ENCODE data around the gene TMA16.

The TMA16 gene

DNA sequence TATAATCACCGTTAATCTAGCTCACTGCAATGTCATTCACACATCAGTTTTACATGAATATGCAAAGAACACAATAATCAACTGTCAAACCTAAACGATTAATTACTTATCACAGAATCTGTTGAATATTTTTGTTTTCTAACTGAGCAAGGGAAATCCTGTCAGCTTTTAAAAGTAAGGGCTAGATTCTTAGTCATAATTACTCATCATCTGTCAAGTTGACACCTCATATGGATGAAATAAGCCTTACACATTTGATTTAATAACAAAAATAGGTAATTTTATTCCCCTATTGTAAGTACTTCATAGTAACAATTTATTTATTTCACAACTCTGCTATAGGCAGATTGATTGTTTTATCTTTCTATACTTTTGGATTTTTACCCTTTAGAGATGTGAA lies 32.7 kb downstream of the TMA16 start:
- no peak overlapping the region for H3K27ac ChIP-seq (replicated peaks; ENCODE audit: low read length)
- H3K4ac ChIP-seq (ENCODE audit: low read length), result no peak overlapping the region
- H3K4me2 ChIP-seq (ENCODE audit: insufficient read depth, low read length, poor library complexity, severe bottlenecking), result no peak overlapping the region
- H2BK5ac ChIP-seq (ENCODE audit: low read length), result no peak overlapping the region
- no peak overlapping the region for H4K8ac ChIP-seq (ENCODE audit: low read depth, low read length)
- no peak overlapping the region for H3K18ac ChIP-seq (ENCODE audit: low read length)
- H3K79me1 ChIP-seq (ENCODE audit: low read depth, low read length), result no peaks in the 10 kb centered on the region
- H3K36me3 ChIP-seq (replicated peaks in 1 of 2; ENCODE audit: control insufficient read depth in 2 of 2, insufficient read depth in 2 of 2, low read length in 2 of 2), result peaks cover 5 to 100% of the 10 kb centered on the region in 2 donors
- H2AK5ac ChIP-seq (ENCODE audit: low read depth, low read length), result no peak overlapping the region
- no peak overlapping the region for H2AFZ ChIP-seq (ENCODE audit: low read length)
- peaks cover 0 to 1% of the 10 kb centered on the region in 2 donors for H3K4me1 ChIP-seq (ENCODE audit: control insufficient read depth in 2 of 2, insufficient read depth in 1 of 2, low read depth in 1 of 2, low read length in 2 of 2)
- no peak overlapping the region for H3K23ac ChIP-seq (ENCODE audit: low read depth, low read length, poor library complexity)
- DNase-seq (ENCODE audit: low spot score), result no peak
- no peaks in the 10 kb centered on the region for H3K9me3 ChIP-seq (replicated peaks in 1 of 2; ENCODE audit: control insufficient read depth in 2 of 2, insufficient read depth in 1 of 2, low read depth in 1 of 2, low read length in 2 of 2)
- no peak overlapping the region for H3K9ac ChIP-seq (ENCODE audit: low read depth, low read length, poor library complexity)
- no peak overlapping the region for H3K14ac ChIP-seq (ENCODE audit: low read length)
- no peak overlapping the region for H2BK15ac ChIP-seq (ENCODE audit: low read length)
- H2BK120ac ChIP-seq (ENCODE audit: low read depth, low read length), result no peak overlapping the region
- H3K27me3 ChIP-seq (ENCODE audit: control insufficient read depth in 3 of 3, insufficient read depth in 3 of 3, low read depth in 1 of 3, low read length in 3 of 3), result no peaks in the 10 kb centered on the region
- no peak overlapping the region for H4K91ac ChIP-seq (ENCODE audit: low read depth, low read length, poor library complexity)
- H3K4me3 ChIP-seq (ENCODE audit: low read length in 2 of 2), result no peak overlapping the region
- H2BK12ac ChIP-seq (ENCODE audit: low read length), result no peak overlapping the region
- WGBS, 2 donors (ENCODE audit: extremely low coverage in 2 of 2, insufficient read length in 2 of 2, insufficient replicate concordance in 1 of 2), result no CpG with 5 or more reads among the region's 2 CpGs

- H3K9ac ChIP-seq (ENCODE audit: low read depth, low read length, poor library complexity), result peak overlapping the region; percentile 24
- no peak overlapping the region for H2AK5ac ChIP-seq (ENCODE audit: low read depth, low read length)
- H2BK120ac ChIP-seq (ENCODE audit: low read depth, low read length), result no peak overlapping the region
- H3K4me1 ChIP-seq (ENCODE audit: control insufficient read depth in 2 of 2, insufficient read depth in 1 of 2, low read depth in 1 of 2, low read length in 2 of 2), result peaks cover 0 to 1% of the 10 kb centered on the region in 2 donors
- H3K23ac ChIP-seq (ENCODE audit: low read depth, low read length, poor library complexity), result no peak overlapping the region
- H3K27me3 ChIP-seq (ENCODE audit: control insufficient read depth in 3 of 3, insufficient read depth in 3 of 3, low read depth in 1 of 3, low read length in 3 of 3), result no peaks in the 10 kb centered on the region
- no peak overlapping the region for H3K14ac ChIP-seq (ENCODE audit: low read length)
- no peak overlapping the region for H4K91ac ChIP-seq (ENCODE audit: low read depth, low read length, poor library complexity)
- DNase-seq (ENCODE audit: low spot score), result no peak
- H3K79me1 ChIP-seq (ENCODE audit: low read depth, low read length), result no peaks in the 10 kb centered on the region
- no peak overlapping the region for H2BK5ac ChIP-seq (ENCODE audit: low read length)
- H3K4me3 ChIP-seq (ENCODE audit: low read length in 2 of 2), result no peak overlapping the region
- no peak overlapping the region for H2BK12ac ChIP-seq (ENCODE audit: low read length)
- WGBS, 2 donors (ENCODE audit: extremely low coverage in 2 of 2, insufficient read length in 2 of 2, insufficient replicate concordance in 1 of 2), result no CpG with 5 or more reads among the region's 4 CpGs
- no peak overlapping the region for H2AFZ ChIP-seq (ENCODE audit: low read length)
- no peak overlapping the region for H4K8ac ChIP-seq (ENCODE audit: low read depth, low read length)
- H3K36me3 ChIP-seq (replicated peaks in 1 of 2; ENCODE audit: control insufficient read depth in 2 of 2, insufficient read depth in 2 of 2, low read length in 2 of 2), result peaks cover 0 to 97% of the 10 kb centered on the region in 2 donors
- no peaks in the 10 kb centered on the region for H3K9me3 ChIP-seq (replicated peaks in 1 of 2; ENCODE audit: control insufficient read depth in 2 of 2, insufficient read depth in 1 of 2, low read depth in 1 of 2, low read length in 2 of 2)
- H2BK15ac ChIP-seq (ENCODE audit: low read length), result no peak overlapping the region
- no peak overlapping the region for H3K27ac ChIP-seq (replicated peaks; ENCODE audit: low read length)
- H3K4me2 ChIP-seq (ENCODE audit: insufficient read depth, low read length, poor library complexity, severe bottlenecking), result no peak overlapping the region
- no peak overlapping the region for H3K4ac ChIP-seq (ENCODE audit: low read length)
- H3K18ac ChIP-seq (ENCODE audit: low read length), result no peak overlapping the region
Observed at GRCh38 chr4:163528653-163529052, 34.2 kb downstream of the TMA16 start.

DNA sequence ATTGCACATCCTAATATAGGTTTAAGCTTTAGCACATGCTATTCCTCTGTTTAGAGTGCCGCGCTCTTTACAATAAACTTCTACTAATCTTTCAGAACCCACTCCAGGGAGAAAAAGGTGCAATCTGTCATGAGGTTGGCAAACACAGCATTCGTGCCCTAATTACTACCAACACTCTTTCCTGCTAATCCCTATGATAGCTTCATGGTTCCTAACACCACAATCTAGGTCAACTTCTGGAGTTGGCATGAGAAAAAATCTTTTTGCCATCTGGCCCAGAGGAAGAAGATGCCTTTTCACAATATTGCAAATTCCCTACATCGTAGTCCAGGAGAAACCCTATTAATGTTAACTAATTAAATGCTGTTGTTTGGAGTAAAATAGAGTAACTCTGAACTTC lies 39.6 kb downstream of the TMA16 start:
- Histone ChIP-seq H3K27me3 (ENCODE audit: control insufficient read depth in 3 of 3, insufficient read depth in 3 of 3, low read depth in 1 of 3, low read length in 3 of 3) (no peaks in the 10 kb centered on the region), H2AK5ac (ENCODE audit: low read depth, low read length) (no peak overlapping the region), H4K8ac (ENCODE audit: low read depth, low read length) (no peak overlapping the region), H2BK5ac (ENCODE audit: low read length) (no peak overlapping the region), H3K4me2 (ENCODE audit: insufficient read depth, low read length, poor library complexity, severe bottlenecking) (no peak overlapping the region), H3K23ac (ENCODE audit: low read depth, low read length, poor library complexity) (no peak overlapping the region), H3K14ac (ENCODE audit: low read length) (no peak overlapping the region), H3K4ac (ENCODE audit: low read length) (no peak overlapping the region), H3K9ac (ENCODE audit: low read depth, low read length, poor library complexity) (no peak overlapping the region), H3K36me3 (replicated peaks in 1 of 2; ENCODE audit: control insufficient read depth in 2 of 2, insufficient read depth in 2 of 2, low read length in 2 of 2) (peaks cover 0 to 43% of the 10 kb centered on the region in 2 donors), H3K79me1 (ENCODE audit: low read depth, low read length) (no peaks in the 10 kb centered on the region), H3K18ac (ENCODE audit: low read length) (no peak overlapping the region), H2BK12ac (ENCODE audit: low read length) (no peak overlapping the region), H4K91ac (ENCODE audit: low read depth, low read length, poor library complexity) (no peak overlapping the region), H3K9me3 (replicated peaks in 1 of 2; ENCODE audit: control insufficient read depth in 2 of 2, insufficient read depth in 1 of 2, low read depth in 1 of 2, low read length in 2 of 2) (no peaks in the 10 kb centered on the region), H2AFZ (ENCODE audit: low read length) (no peak overlapping the region), H2BK15ac (ENCODE audit: low read length) (no peak overlapping the region), H3K27ac (replicated peaks; ENCODE audit: low read length) (no peak overlapping the region), H2BK120ac (ENCODE audit: low read depth, low read length) (no peak overlapping the region), H3K4me1 (ENCODE audit: control insufficient read depth in 2 of 2, insufficient read depth in 1 of 2, low read depth in 1 of 2, low read length in 2 of 2) (peaks cover 1 to 7% of the 10 kb centered on the region in 2 donors), H3K4me3 (ENCODE audit: low read length in 2 of 2) (no peak overlapping the region)
- no peak for DNase-seq (ENCODE audit: low spot score)
- WGBS, 2 donors (ENCODE audit: extremely low coverage in 2 of 2, insufficient read length in 2 of 2, insufficient replicate concordance in 1 of 2), result no CpG with 5 or more reads among the region's 4 CpGs

- Histone ChIP-seq H3K23ac (ENCODE audit: low read depth, low read length, poor library complexity) (no peak overlapping the region), H3K4me2 (ENCODE audit: insufficient read depth, low read length, poor library complexity, severe bottlenecking) (no peak overlapping the region), H2BK5ac (ENCODE audit: low read length) (no peak overlapping the region), H2AK5ac (ENCODE audit: low read depth, low read length) (no peak overlapping the region), H3K14ac (ENCODE audit: low read length) (no peak overlapping the region), H3K4me3 (ENCODE audit: low read length in 2 of 2) (no peak overlapping the region), H3K4ac (ENCODE audit: low read length) (no peak overlapping the region), H4K91ac (ENCODE audit: low read depth, low read length, poor library complexity) (no peak overlapping the region), H3K4me1 (ENCODE audit: control insufficient read depth in 2 of 2, insufficient read depth in 1 of 2, low read depth in 1 of 2, low read length in 2 of 2) (peaks cover 1 to 7% of the 10 kb centered on the region in 2 donors), H3K9me3 (replicated peaks in 1 of 2; ENCODE audit: control insufficient read depth in 2 of 2, insufficient read depth in 1 of 2, low read depth in 1 of 2, low read length in 2 of 2) (no peaks in the 10 kb centered on the region), H2BK12ac (ENCODE audit: low read length) (no peak overlapping the region), H3K27me3 (ENCODE audit: control insufficient read depth in 3 of 3, insufficient read depth in 3 of 3, low read depth in 1 of 3, low read length in 3 of 3) (no peaks in the 10 kb centered on the region), H3K36me3 (replicated peaks in 1 of 2; ENCODE audit: control insufficient read depth in 2 of 2, insufficient read depth in 2 of 2, low read length in 2 of 2) (peaks cover 0 to 27% of the 10 kb centered on the region in 2 donors), H3K18ac (ENCODE audit: low read length) (no peak overlapping the region), H2AFZ (ENCODE audit: low read length) (no peak overlapping the region), H3K27ac (replicated peaks; ENCODE audit: low read length) (no peak overlapping the region), H3K79me1 (ENCODE audit: low read depth, low read length) (no peaks in the 10 kb centered on the region), H4K8ac (ENCODE audit: low read depth, low read length) (no peak overlapping the region), H2BK15ac (ENCODE audit: low read length) (no peak overlapping the region), H3K9ac (ENCODE audit: low read depth, low read length, poor library complexity) (no peak overlapping the region), H2BK120ac (ENCODE audit: low read depth, low read length) (no peak overlapping the region)
- no CpG with 5 or more reads among the region's 1 CpG for WGBS, 2 donors (ENCODE audit: extremely low coverage in 2 of 2, insufficient read length in 2 of 2, insufficient replicate concordance in 1 of 2)
- no peak for DNase-seq (ENCODE audit: low spot score)
Observed at GRCh38 chr4:163535657-163536056, 41.2 kb downstream of the TMA16 start.

All from neuronal stem cell (in vitro differentiated cells).